CD14-positive monocyte (primary cell): ENCODE measurements around the gene CYP39A1. TPM values are rescaled to one million over a fixed set of nuclear protein-coding genes. Genes with fewer than 3 reads are reported as not detected.
A peak's percentile ranks its signal among the peaks of the same experiment; 100 is the strongest.

Experiments used
- DNase-seq, 3 donors: peaks; one replicate each; pipeline ENCODE4 v3.0.0-alpha.2; 2011 to 2022
- H2AFZ ChIP-seq: 2 replicates; pipeline ENCODE4 v1.6.0; 2012; ENCODE audit warnings: mild to moderate bottlenecking, low read depth, low read length, inconsistent platforms; ENCODE audit not compliant: insufficient read depth, poor library complexity, severe bottlenecking
- H3K27ac ChIP-seq, 2 donors: 1 replicate in 1 of 2; 2 replicates in 1 of 2; pipeline ENCODE4 v1.5.1; 2012 to 2013; ENCODE audit warnings: low read length in 2 of 2, control low read depth in 1 of 2, inconsistent platforms in 1 of 2, low read depth in 1 of 2, mild to moderate bottlenecking in 1 of 2
- H3K27me3 ChIP-seq, 2 donors: one replicate each; pipeline versions ENCODE4 v1.6.0 to v1.6.1; 2011 to 2013; ENCODE audit warnings: low read length in 2 of 2; ENCODE audit not compliant: control insufficient read depth in 2 of 2, insufficient read depth in 2 of 2
- H3K36me3 ChIP-seq, 2 donors: replicated peaks in 1 of 2; 1 replicate in 1 of 2; 2 replicates in 1 of 2; pipeline versions ENCODE4 v1.5.1 to v1.6.1; 2012 to 2013; ENCODE audit warnings: low read length in 2 of 2, control low read depth in 1 of 2, inconsistent platforms in 1 of 2, mild to moderate bottlenecking in 1 of 2; ENCODE audit not compliant: insufficient read depth in 2 of 2, control insufficient read depth in 1 of 2
- H3K4me1 ChIP-seq, 2 donors: 1 replicate in 1 of 2; 2 replicates in 1 of 2; pipeline versions ENCODE4 v1.5.1 to v1.6.1; 2012 to 2013; ENCODE audit warnings: low read length in 2 of 2, control low read depth in 1 of 2, inconsistent platforms in 1 of 2, mild to moderate bottlenecking in 1 of 2, moderate library complexity in 1 of 2; ENCODE audit not compliant: insufficient read depth in 2 of 2, control insufficient read depth in 1 of 2
- H3K4me2 ChIP-seq: replicated peaks from 2 replicates; pipeline ENCODE3; 2012; ENCODE audit warnings: low read length, moderate library complexity, mild to moderate bottlenecking; ENCODE audit not compliant: poor library complexity, severe bottlenecking; ENCODE audit errors: extremely low read depth
- H3K4me3 ChIP-seq, 3 experiments: fragments of 200-600 bp in 1 of 3; sonication (generic) in 1 of 3; replicated peaks in 1 of 3; 1 replicate in 2 of 3; 2 replicates in 1 of 3; pipeline ENCODE4 v1.5.1; 2011 to 2013; ENCODE audit warnings: low read length in 3 of 3, mild to moderate bottlenecking in 3 of 3, control low read depth in 2 of 3, low read depth in 2 of 3, inconsistent platforms in 1 of 3, moderate library complexity in 1 of 3
- H3K79me2 ChIP-seq: 2 replicates; pipeline ENCODE4 v1.6.0; 2012; ENCODE audit warnings: mild to moderate bottlenecking, control low read depth, inconsistent platforms, low read length, moderate library complexity; ENCODE audit not compliant: insufficient read depth
- H3K9ac ChIP-seq: 2 replicates; pipeline ENCODE4 v1.6.0; 2017; ENCODE audit warnings: low read length, mild to moderate bottlenecking; ENCODE audit not compliant: insufficient read depth, poor library complexity, severe bottlenecking
- H3K9me3 ChIP-seq, 2 donors: replicated peaks in 1 of 2; 1 replicate in 1 of 2; 2 replicates in 1 of 2; pipeline versions ENCODE4 v1.5.1 to v1.6.1; 2012 to 2013; ENCODE audit warnings: low read length in 2 of 2, control low read depth in 1 of 2; ENCODE audit not compliant: control insufficient read depth in 1 of 2, insufficient read depth in 1 of 2
- H4K20me1 ChIP-seq: 2 replicates; pipeline ENCODE4 v1.6.0; 2012; ENCODE audit warnings: mild to moderate bottlenecking, low read length, control low read depth, moderate library complexity; ENCODE audit not compliant: insufficient read depth
- H3K27ac Mint-ChIP-seq, 7 donors: one replicate each; pipeline ENCODE4 v1.8.0; 2020; ENCODE audit warnings: mild to moderate bottlenecking in 7 of 7, mixed read lengths in 7 of 7, moderate library complexity in 6 of 7, inconsistent platforms in 2 of 7
- H3K27me3 Mint-ChIP-seq, 3 donors: one replicate each; pipeline ENCODE4 v1.8.0; 2021 to 2022; ENCODE audit warnings: low read depth in 3 of 3, mild to moderate bottlenecking in 3 of 3, mixed read lengths in 3 of 3, moderate library complexity in 3 of 3, inconsistent platforms in 1 of 3
- H3K36me3 Mint-ChIP-seq, 2 donors: one replicate each; pipeline ENCODE4 v1.8.0; 2020; ENCODE audit warnings: mixed read lengths in 2 of 2, inconsistent platforms in 1 of 2, mild to moderate bottlenecking in 1 of 2
- H3K4me1 Mint-ChIP-seq: one replicate; pipeline ENCODE4 v1.8.0; 2020; ENCODE audit warnings: mild to moderate bottlenecking, mixed read lengths
- H3K4me3 Mint-ChIP-seq, 2 donors: one replicate each; pipeline ENCODE4 v1.8.0; 2020; ENCODE audit warnings: mild to moderate bottlenecking in 2 of 2, mixed read lengths in 2 of 2, moderate library complexity in 1 of 2
- H3K9me3 Mint-ChIP-seq, 7 donors: one replicate each; pipeline ENCODE4 v1.8.0; 2020 to 2022; ENCODE audit warnings: mixed read lengths in 7 of 7, mild to moderate bottlenecking in 6 of 7, moderate library complexity in 6 of 7, inconsistent platforms in 2 of 7
- CTCF ChIP-seq: fragments of 200-600 bp; IDR thresholded peaks from one replicate; pipeline ENCODE4 v1.8.0; 2022; ENCODE audit warnings: antibody characterized with exemption, mild to moderate bottlenecking
- WGBS: methylation state at CpG from one replicate; pipeline ENCODE4 v1.1.5; 2013; ENCODE audit warnings: missing lambda C conversion rate; ENCODE audit not compliant: insufficient coverage; 5-methylcytosine and 5-hydroxymethylcytosine counted together
- intact Hi-C, 2 donors: fragments of 100-400 bp; cut with micrococcal nuclease; formaldehyde crosslinking; loops; one replicate each; pipeline versions ENCODE4 v1.15.0 to v1.15.1; 2023
- polyA plus RNA-seq, 3 donors: library from polyadenylated mRNA; depleted of rRNA in 1 of 3; unstranded in 2 of 3; stranded (reverse) in 1 of 3; fragments of 300-500 nt in 2 of 3; fragments of >200 nt in 1 of 3; fragmentation: Illumina TruSeq in 2 of 3; gene quantifications; 1 replicate in 2 of 3; 2 replicates in 1 of 3; pipeline ENCODE4 v1.2.3, GENCODE V29; 2012 to 2021

CYP39A1 gene
- polyA plus RNA-seq, 3 donors, result not detected

- peaks cover 5 to 10% of the 10 kb centered on the region in 2 donors for H3K4me1 ChIP-seq
- H3K9ac ChIP-seq, result no peak overlapping the region
- Mint-ChIP-seq H3K36me3 (peaks cover 0 to 4% of the 10 kb centered on the region in 2 donors), H3K27me3 (peaks cover 16 to 31% (median 22%) of the 10 kb centered on the region in 3 donors), H3K9me3 (no peaks in the 10 kb centered on the region), H3K27ac (no peak overlapping the region), H3K4me3 (no peak overlapping the region), H3K4me1 (peaks cover 6% of the 10 kb centered on the region)
- H3K79me2 ChIP-seq, result no peaks in the 10 kb centered on the region
- DNase-seq, result no peak
- no peak overlapping the region for H3K27ac ChIP-seq
- H2AFZ ChIP-seq, result no peak overlapping the region
- intact Hi-C loops, result no loop called here
- H4K20me1 ChIP-seq, result no peaks in the 10 kb centered on the region
- TF ChIP-seq CTCF, result no peak
- no peaks in the 10 kb centered on the region for H3K36me3 ChIP-seq
- H3K4me2 ChIP-seq, result no peak overlapping the region
- no peak overlapping the region for H3K4me3 ChIP-seq
- no peaks in the 10 kb centered on the region for H3K9me3 ChIP-seq
- peaks cover 13 to 25% of the 10 kb centered on the region in 2 donors for H3K27me3 ChIP-seq
These were observed 5.0 kb upstream of the CYP39A1 start for GRCh38 chr6:46657642-46658041.

- TF ChIP-seq CTCF, result no peak
- Histone ChIP-seq H2AFZ (no peak overlapping the region), H3K79me2 (no peaks in the 10 kb centered on the region), H4K20me1 (no peaks in the 10 kb centered on the region), H3K4me3 (no peak overlapping the region), H3K36me3 (no peaks in the 10 kb centered on the region), H3K9ac (no peak overlapping the region), H3K9me3 (no peaks in the 10 kb centered on the region), H3K4me1 (peaks cover 10 to 17% of the 10 kb centered on the region in 2 donors), H3K27me3 (peaks cover 21 to 43% of the 10 kb centered on the region in 2 donors), H3K27ac (no peak overlapping the region), H3K4me2 (no peak overlapping the region)
- WGBS, result 76% methylated on average over 3 of the region's 6 CpGs
- Mint-ChIP-seq H3K27ac (no peak overlapping the region), H3K4me1 (peaks cover 14% of the 10 kb centered on the region), H3K27me3 (peaks cover 26 to 45% (median 35%) of the 10 kb centered on the region in 3 donors), H3K9me3 (no peaks in the 10 kb centered on the region), H3K36me3 (peaks cover 0 to 6% of the 10 kb centered on the region in 2 donors), H3K4me3 (peak overlapping the region in 1 of 2 donors; percentile 46)
- DNase-seq, result no peak
- intact Hi-C loops, result no loop called here
These were observed 3.2 kb upstream of the CYP39A1 start for GRCh38 chr6:46655803-46656202.
